ENCODE results near the gene CCDC190. TPM values are rescaled to one million over a fixed set of nuclear protein-coding genes. Genes with fewer than 3 reads are reported as not detected.

CCDC190 gene
- total RNA-seq: not detected in 2 replicates
- not detected in 2 replicates for polyA plus RNA-seq

DNA sequence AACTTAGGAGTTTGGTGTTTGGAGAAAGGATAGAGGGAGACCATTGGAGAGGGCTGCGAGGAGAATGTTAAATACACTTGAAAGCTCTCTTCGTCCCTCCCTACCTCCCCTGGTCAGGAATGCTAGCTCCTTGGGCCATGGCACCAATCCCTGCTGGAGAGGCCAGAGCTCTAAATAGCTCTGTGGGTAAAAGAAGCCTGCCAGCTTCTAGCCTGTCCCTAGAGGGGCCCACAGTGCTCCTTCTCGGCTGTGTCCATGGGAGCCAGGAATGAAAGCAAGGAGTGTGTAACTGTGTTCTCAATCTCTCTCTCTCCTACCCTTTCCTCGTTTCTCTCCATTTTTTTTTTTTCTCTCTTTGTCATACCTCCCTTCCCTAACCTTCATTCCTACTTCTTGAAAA lies at the start of gene CCDC190:
TSS of gene CCDC190 (minus strand) at position 75 of the 400 bp plus-strand sequence. CDS start 1,529 bp downstream, outside the sequence.
- whole genome bisulfite sequencing (ENCODE audit: low lambda C conversion rate, missing lambda C conversion rate): 60% methylated on average over 4 of the region's 4 CpGs
- peak; percentile 12 for DNase-seq (ENCODE audit: low spot score)
- TF ChIP-seq, protein P1, sequence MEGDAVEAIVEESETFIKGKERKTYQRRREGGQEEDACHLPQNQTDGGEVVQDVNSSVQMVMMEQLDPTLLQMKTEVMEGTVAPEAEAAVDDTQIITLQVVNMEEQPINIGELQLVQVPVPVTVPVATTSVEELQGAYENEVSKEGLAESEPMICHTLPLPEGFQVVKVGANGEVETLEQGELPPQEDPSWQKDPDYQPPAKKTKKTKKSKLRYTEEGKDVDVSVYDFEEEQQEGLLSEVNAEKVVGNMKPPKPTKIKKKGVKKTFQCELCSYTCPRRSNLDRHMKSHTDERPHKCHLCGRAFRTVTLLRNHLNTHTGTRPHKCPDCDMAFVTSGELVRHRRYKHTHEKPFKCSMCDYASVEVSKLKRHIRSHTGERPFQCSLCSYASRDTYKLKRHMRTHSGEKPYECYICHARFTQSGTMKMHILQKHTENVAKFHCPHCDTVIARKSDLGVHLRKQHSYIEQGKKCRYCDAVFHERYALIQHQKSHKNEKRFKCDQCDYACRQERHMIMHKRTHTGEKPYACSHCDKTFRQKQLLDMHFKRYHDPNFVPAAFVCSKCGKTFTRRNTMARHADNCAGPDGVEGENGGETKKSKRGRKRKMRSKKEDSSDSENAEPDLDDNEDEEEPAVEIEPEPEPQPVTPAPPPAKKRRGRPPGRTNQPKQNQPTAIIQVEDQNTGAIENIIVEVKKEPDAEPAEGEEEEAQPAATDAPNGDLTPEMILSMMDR (IDR thresholded peaks at IDR 0.05; ENCODE audit: poor library complexity): no peak
- no peak for TF ChIP-seq EZH2 (IDR thresholded peaks at IDR 0.05; ENCODE audit: borderline replicate concordance)
- Histone ChIP-seq H3K9me3 (ENCODE audit: low read depth) (no peaks in the 10 kb centered on the region), H3K4me3 (no peak within 1 kb of the TSS), H3K79me2 (no peaks in the 10 kb centered on the region), H3K36me3 (replicated peaks; ENCODE audit: insufficient read depth, low read depth) (no peaks in the 10 kb centered on the region), H2AFZ (peak within 1 kb of the TSS; percentile 40), H3K9me2 (replicated peaks; ENCODE audit: insufficient read depth) (no peaks in the 10 kb centered on the region), H3K27ac (peak within 1 kb of the TSS; percentile 8), H4K20me1 (ENCODE audit: insufficient read depth, poor library complexity, severe bottlenecking) (no peaks in the 10 kb centered on the region), H3K4me1 (ENCODE audit: insufficient read depth) (peaks cover 5% of the 10 kb centered on the region), H3K4me2 (peak within 1 kb of the TSS; percentile 44), H3K27me3 (no peaks in the 10 kb centered on the region)

GRCh38 chr1:162910161-162910560 lies 49.2 kb upstream of the CCDC190 start:
- Histone ChIP-seq H3K4me1 (ENCODE audit: insufficient read depth) (peaks cover 4% of the 10 kb centered on the region), H3K27me3 (no peaks in the 10 kb centered on the region), H2AFZ (no peak overlapping the region), H3K27ac (no peak overlapping the region), H3K79me2 (no peaks in the 10 kb centered on the region), H3K9me3 (ENCODE audit: low read depth) (peaks cover 11% of the 10 kb centered on the region), H3K9me2 (replicated peaks; ENCODE audit: insufficient read depth) (no peaks in the 10 kb centered on the region), H3K4me2 (no peak overlapping the region), H3K4me3 (no peak overlapping the region), H3K36me3 (replicated peaks; ENCODE audit: insufficient read depth, low read depth) (no peaks in the 10 kb centered on the region), H4K20me1 (ENCODE audit: insufficient read depth, poor library complexity, severe bottlenecking) (no peaks in the 10 kb centered on the region)
- WGBS (ENCODE audit: low lambda C conversion rate, missing lambda C conversion rate): 93% methylated on average over 2 of the region's 2 CpGs
- no peak for TF ChIP-seq EZH2phosphoT487 (IDR thresholded peaks at IDR 0.05; ENCODE audit: low read depth, severe bottlenecking, unreplicated experiment)
- TF ChIP-seq EZH2 (IDR thresholded peaks at IDR 0.05; ENCODE audit: borderline replicate concordance): no peak
- TF ChIP-seq, protein P1 (IDR thresholded peaks at IDR 0.05; ENCODE audit: poor library complexity): no peak
- DNase-seq (ENCODE audit: low spot score): no peak

- Histone ChIP-seq H3K27ac (no peak overlapping the region), H2AFZ (no peak overlapping the region), H3K4me1 (ENCODE audit: insufficient read depth) (peaks cover 13% of the 10 kb centered on the region), H3K4me3 (no peak overlapping the region), H4K20me1 (ENCODE audit: insufficient read depth, poor library complexity, severe bottlenecking) (no peaks in the 10 kb centered on the region), H3K27me3 (no peaks in the 10 kb centered on the region), H3K36me3 (replicated peaks; ENCODE audit: insufficient read depth, low read depth) (no peaks in the 10 kb centered on the region), H3K79me2 (no peaks in the 10 kb centered on the region), H3K9me2 (replicated peaks; ENCODE audit: insufficient read depth) (no peaks in the 10 kb centered on the region), H3K4me2 (no peak overlapping the region), H3K9me3 (ENCODE audit: low read depth) (peaks cover 11% of the 10 kb centered on the region)
- TF ChIP-seq EZH2phosphoT487 (IDR thresholded peaks at IDR 0.05; ENCODE audit: low read depth, severe bottlenecking, unreplicated experiment): no peak
- TF ChIP-seq, protein P1 (IDR thresholded peaks at IDR 0.05; ENCODE audit: poor library complexity): no peak
- TF ChIP-seq EZH2 (IDR thresholded peaks at IDR 0.05; ENCODE audit: borderline replicate concordance): no peak
- WGBS (ENCODE audit: low lambda C conversion rate, missing lambda C conversion rate): 87% methylated on average over 2 of the region's 2 CpGs
- DNase-seq (ENCODE audit: low spot score): no peak
Measured at GRCh38 chr1:162908780-162909179, 47.8 kb upstream of the CCDC190 start.

DNA sequence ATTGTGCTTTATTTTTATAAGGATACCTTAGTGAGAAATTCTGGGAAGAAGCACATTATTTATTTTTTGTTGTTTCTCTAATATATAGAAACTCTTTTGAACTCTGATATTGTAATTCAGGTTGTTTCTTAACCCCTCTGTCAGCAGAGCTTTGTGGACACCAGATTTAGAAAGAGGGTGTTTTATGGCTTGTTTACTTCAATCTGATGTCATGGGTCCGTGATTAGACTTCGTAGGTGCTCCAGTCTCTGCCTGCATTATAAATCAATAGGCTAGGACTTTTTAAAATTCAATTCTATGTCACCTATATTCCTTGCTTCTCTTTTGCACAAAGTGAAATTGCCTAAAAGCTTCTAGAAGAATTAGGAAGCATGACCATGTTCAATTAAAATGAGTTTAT lies 47.3 kb upstream of the CCDC190 start:
- H3K4me1 ChIP-seq (ENCODE audit: insufficient read depth): peaks cover 13% of the 10 kb centered on the region
- no peak overlapping the region for H2AFZ ChIP-seq
- no peaks in the 10 kb centered on the region for H3K79me2 ChIP-seq
- H3K36me3 ChIP-seq (replicated peaks; ENCODE audit: insufficient read depth, low read depth): no peaks in the 10 kb centered on the region
- whole genome bisulfite sequencing (ENCODE audit: low lambda C conversion rate, missing lambda C conversion rate): 51% methylated on average over 2 of the region's 2 CpGs
- TF ChIP-seq EZH2 (IDR thresholded peaks at IDR 0.05; ENCODE audit: borderline replicate concordance) (no peak), EZH2phosphoT487 (IDR thresholded peaks at IDR 0.05; ENCODE audit: low read depth, severe bottlenecking, unreplicated experiment) (no peak)
- TF ChIP-seq, protein P1 (IDR thresholded peaks at IDR 0.05; ENCODE audit: poor library complexity): no peak
- no peak overlapping the region for H3K4me2 ChIP-seq
- H3K27ac ChIP-seq: no peak overlapping the region
- no peaks in the 10 kb centered on the region for H3K27me3 ChIP-seq
- peaks cover 11% of the 10 kb centered on the region for H3K9me3 ChIP-seq (ENCODE audit: low read depth)
- no peaks in the 10 kb centered on the region for H4K20me1 ChIP-seq (ENCODE audit: insufficient read depth, poor library complexity, severe bottlenecking)
- no peak for DNase-seq (ENCODE audit: low spot score)
- no peaks in the 10 kb centered on the region for H3K9me2 ChIP-seq (replicated peaks; ENCODE audit: insufficient read depth)
- H3K4me3 ChIP-seq: no peak overlapping the region
